RWPE1 (cell line): ENCODE data around the gene MUC2.
"Not testable (repeated sequence)": the region's sequence is repeated elsewhere in the genome, so short reads cannot be mapped to it uniquely, and the experiment has no call there.

ENCODE experiments used
- CTCF ChIA-PET: fragments of 350-600 bp; sonication (Branson Sonifier 250); formaldehyde crosslinking; extraction: SDS; loops from one replicate; lab custom pipeline; 2021; lab: Yijun Ruan, JAX
- POLR2A ChIA-PET: fragments of 400-600 bp; formaldehyde crosslinking; extraction: SDS; loops from one replicate; lab custom pipeline; 2020; ENCODE audit warnings: antibody characterized with exemption; ENCODE audit not compliant: low non-redundant PET; lab: Yijun Ruan, JAX
- DNase-seq: peaks from one replicate; pipeline ENCODE4 v3.0.0; 2012; ENCODE audit warnings: low spot score
- H3K27ac ChIP-seq: fragments of 450-650 bp; 2 replicates; pipeline ENCODE4 v1.5.1; 2017
- TF ChIP-seq, protein P1 (sequence below): fragments of 450-650 bp; conservative IDR thresholded peaks from 2 replicates; pipeline ENCODE4 v1.5.1; 2017; ENCODE audit warnings: low read depth, mild to moderate bottlenecking

The MUC2 gene

DNA sequence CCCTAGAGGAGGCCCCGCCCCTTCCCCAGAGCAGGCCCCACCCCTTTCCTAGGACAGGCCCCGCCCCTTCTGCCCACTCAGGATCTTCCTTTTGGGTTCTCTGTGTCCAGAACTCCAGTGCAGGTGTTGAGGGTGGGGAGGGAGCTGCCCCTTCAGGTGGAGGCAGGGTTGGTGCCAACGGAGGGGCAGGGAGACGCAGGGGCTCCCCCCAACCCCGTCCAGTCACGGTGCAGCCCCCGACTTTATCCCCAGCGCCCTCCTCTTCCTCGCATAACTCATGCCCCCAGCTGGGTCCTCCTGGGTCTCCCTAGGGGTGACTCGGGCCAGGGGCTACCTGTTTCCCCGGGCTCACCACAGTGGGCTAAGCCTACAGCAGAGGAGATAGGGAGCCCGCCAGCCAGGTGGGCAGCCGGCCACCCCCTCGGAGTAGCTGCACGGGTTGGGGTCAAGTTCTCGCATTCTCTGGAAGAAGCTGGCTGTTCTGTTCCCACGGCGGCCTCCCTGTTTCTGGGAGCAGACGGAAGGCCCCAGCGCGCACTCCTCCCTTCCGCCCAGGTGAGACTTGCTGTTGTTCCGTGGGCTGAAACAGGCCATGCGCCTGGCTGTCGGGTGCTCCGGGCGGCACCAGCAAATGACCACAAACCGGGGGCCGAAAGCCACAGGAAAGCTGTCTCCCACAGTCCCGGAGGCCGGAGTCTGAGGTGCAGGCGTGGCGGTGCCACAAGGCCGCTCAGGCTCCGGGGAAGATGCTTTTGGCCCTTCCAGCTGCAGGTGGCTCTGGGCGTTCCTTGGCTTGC, 38.9 kb downstream of the MUC2 start:
- POLR2A ChIA-PET: no interaction called here
- no peak for DNase-seq
- TF ChIP-seq, protein P1, sequence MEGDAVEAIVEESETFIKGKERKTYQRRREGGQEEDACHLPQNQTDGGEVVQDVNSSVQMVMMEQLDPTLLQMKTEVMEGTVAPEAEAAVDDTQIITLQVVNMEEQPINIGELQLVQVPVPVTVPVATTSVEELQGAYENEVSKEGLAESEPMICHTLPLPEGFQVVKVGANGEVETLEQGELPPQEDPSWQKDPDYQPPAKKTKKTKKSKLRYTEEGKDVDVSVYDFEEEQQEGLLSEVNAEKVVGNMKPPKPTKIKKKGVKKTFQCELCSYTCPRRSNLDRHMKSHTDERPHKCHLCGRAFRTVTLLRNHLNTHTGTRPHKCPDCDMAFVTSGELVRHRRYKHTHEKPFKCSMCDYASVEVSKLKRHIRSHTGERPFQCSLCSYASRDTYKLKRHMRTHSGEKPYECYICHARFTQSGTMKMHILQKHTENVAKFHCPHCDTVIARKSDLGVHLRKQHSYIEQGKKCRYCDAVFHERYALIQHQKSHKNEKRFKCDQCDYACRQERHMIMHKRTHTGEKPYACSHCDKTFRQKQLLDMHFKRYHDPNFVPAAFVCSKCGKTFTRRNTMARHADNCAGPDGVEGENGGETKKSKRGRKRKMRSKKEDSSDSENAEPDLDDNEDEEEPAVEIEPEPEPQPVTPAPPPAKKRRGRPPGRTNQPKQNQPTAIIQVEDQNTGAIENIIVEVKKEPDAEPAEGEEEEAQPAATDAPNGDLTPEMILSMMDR: no peak

DNA sequence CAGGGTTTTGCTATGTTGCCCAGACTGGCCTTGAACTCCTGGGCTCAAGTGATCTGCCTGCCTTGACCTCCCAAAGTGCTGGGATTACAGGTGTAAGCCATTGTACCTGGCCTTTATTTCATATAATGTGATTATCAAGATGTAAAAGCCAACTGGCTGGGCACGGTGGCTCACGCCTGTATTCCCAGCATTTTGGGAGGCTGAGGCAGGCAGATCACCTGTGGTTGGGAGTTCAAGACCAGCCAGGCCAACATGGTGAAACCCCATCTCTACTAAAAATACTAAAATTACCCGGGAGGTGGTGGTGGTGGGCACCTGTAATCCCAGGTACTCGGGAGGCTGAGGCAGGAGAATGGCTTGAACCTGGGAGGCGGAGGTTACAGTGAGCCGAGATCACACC, 40.6 kb downstream of the MUC2 start:
- H3K27ac ChIP-seq, POLR2A ChIA-PET, DNase-seq, CTCF ChIA-PET: not testable (repeated sequence)

More for the DNA sequence above, 38.9 kb downstream of the MUC2 start:
- no peak overlapping the region for H3K27ac ChIP-seq
- CTCF ChIA-PET: interaction anchor here (0.6 to 0.9 kb wide), 4 partner anchors 25 to 433 kb away, joined by 3 read pairs; no protein-coding TSS in a partner anchor

DNA sequence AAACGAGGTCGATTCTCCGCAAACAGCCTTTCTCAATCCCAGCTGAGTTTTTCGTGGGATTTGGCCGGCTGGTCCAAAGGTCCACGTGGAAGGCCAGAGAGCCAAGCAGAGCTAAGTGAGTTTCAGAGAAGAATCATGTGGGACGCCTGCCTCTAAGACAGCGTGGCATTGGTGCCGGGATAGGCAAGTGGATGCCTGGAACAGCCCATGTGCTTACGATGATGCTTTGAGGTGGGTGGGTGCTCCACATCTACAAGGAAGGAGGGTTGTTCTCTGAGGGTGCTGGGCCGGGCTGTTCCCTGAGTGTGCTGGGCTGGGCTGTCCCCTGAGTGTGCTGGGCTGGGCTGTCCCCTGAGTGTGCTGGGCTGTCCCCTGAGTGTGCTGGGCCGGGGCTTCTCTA, 41.4 kb downstream of the MUC2 start:
- TF ChIP-seq, protein P1: no peak
- H3K27ac ChIP-seq: no peak overlapping the region
- no peak for DNase-seq
- ChIA-PET CTCF (interaction anchor here (0.6 kb wide), 1 partner anchor 22 kb away, joined by 5 read pairs; no protein-coding TSS in a partner anchor), POLR2A (no interaction called here)

- H3K27ac ChIP-seq: no peak overlapping the region
- no peak for DNase-seq
- TF ChIP-seq, protein P1: no peak
- ChIA-PET CTCF (interaction anchor here (0.6 kb wide), 1 partner anchor 21 kb away, joined by 5 read pairs; no protein-coding TSS in a partner anchor), POLR2A (no interaction called here)
These were observed 42.2 kb downstream of the MUC2 start for GRCh38 chr11:1116666-1117390.

GRCh38 chr11:1117992-1118391, 43.3 kb downstream of the MUC2 start:
- ChIA-PET POLR2A (no interaction called here), CTCF (interaction anchor here (0.7 kb wide), 1 partner anchor 49 kb away, joined by 4 read pairs; no protein-coding TSS in a partner anchor)
- no peak overlapping the region for H3K27ac ChIP-seq

GRCh38 chr11:1118755-1119603, 44.3 kb downstream of the MUC2 start:
- ChIA-PET CTCF (interaction anchor here (0.6 to 0.7 kb wide), 2 partner anchors 50 to 507 kb away, joined by 3 to 4 read pairs; no protein-coding TSS in a partner anchor), POLR2A (no interaction called here)
- TF ChIP-seq, protein P1: no peak
- no peak for DNase-seq
- H3K27ac ChIP-seq: no peak overlapping the region

More at GRCh38 chr11:1117992-1118391, 43.3 kb downstream of the MUC2 start:
- no peak for DNase-seq
- TF ChIP-seq, protein P1: no peak
